Measurements from ENCODE around the gene GABRR3. TPM values are rescaled to one million over a fixed set of nuclear protein-coding genes. Genes with fewer than 3 reads are reported as not detected.
A peak's percentile ranks its signal among the peaks of the same experiment; 100 is the strongest.

Gene GABRR3
- total RNA-seq, 2 donors from 2014 or later: not detected

DNA sequence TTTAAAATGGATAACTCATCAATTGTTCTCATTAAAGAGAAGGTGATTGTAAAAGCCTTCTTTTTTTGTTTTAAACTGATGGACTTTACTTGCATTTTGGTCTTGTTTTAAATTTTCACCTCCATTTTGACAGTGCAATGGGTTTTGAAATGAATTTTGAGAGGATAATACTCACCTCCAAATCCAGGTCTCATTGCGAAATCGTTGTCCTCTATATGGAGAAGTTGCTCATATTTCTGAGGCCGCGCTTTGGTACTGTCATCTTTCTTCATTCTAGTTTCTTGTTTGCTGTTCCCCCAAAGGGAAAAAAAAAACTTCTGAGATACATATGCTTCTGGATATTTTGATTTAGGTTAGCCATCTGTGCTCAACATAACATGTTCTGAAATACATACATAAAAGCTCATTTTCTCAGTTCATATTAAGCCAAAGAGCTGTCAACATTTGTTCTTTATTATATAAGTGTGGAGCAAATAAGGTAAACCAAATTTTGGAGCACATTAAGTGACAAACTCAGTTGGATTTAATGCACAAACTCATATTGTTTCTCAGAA lies 9.6 kb downstream of the GABRR3 start:
- ATAC-seq (ENCODE audit: insufficient number of reproducible peaks, low FRiP score, low read depth): no peak
- Histone ChIP-seq H3K27me3 (replicated peaks; ENCODE audit: insufficient read depth) (no peaks in the 10 kb centered on the region), H3K4me1 (ENCODE audit: control insufficient read depth in 1 of 2, low read depth in 2 of 2) (no peaks in the 10 kb centered on the region), H3K27ac (no peak overlapping the region), H3K36me3 (no peaks in the 10 kb centered on the region), H3K9me3 (no peaks in the 10 kb centered on the region), H3K4me3 (no peak overlapping the region)
- TF ChIP-seq, protein P1, sequence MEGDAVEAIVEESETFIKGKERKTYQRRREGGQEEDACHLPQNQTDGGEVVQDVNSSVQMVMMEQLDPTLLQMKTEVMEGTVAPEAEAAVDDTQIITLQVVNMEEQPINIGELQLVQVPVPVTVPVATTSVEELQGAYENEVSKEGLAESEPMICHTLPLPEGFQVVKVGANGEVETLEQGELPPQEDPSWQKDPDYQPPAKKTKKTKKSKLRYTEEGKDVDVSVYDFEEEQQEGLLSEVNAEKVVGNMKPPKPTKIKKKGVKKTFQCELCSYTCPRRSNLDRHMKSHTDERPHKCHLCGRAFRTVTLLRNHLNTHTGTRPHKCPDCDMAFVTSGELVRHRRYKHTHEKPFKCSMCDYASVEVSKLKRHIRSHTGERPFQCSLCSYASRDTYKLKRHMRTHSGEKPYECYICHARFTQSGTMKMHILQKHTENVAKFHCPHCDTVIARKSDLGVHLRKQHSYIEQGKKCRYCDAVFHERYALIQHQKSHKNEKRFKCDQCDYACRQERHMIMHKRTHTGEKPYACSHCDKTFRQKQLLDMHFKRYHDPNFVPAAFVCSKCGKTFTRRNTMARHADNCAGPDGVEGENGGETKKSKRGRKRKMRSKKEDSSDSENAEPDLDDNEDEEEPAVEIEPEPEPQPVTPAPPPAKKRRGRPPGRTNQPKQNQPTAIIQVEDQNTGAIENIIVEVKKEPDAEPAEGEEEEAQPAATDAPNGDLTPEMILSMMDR (IDR thresholded peaks at IDR 0.05): no peak
- DNase-seq (ENCODE audit: low spot score): no peak

GRCh38 chr3:98022978-98023820 lies 11.9 kb downstream of the GABRR3 start:
- ATAC-seq (ENCODE audit: insufficient number of reproducible peaks, low FRiP score, low read depth): no peak
- no peaks in the 10 kb centered on the region for H3K27me3 ChIP-seq (replicated peaks; ENCODE audit: insufficient read depth)
- no peak overlapping the region for H3K27ac ChIP-seq

DNA sequence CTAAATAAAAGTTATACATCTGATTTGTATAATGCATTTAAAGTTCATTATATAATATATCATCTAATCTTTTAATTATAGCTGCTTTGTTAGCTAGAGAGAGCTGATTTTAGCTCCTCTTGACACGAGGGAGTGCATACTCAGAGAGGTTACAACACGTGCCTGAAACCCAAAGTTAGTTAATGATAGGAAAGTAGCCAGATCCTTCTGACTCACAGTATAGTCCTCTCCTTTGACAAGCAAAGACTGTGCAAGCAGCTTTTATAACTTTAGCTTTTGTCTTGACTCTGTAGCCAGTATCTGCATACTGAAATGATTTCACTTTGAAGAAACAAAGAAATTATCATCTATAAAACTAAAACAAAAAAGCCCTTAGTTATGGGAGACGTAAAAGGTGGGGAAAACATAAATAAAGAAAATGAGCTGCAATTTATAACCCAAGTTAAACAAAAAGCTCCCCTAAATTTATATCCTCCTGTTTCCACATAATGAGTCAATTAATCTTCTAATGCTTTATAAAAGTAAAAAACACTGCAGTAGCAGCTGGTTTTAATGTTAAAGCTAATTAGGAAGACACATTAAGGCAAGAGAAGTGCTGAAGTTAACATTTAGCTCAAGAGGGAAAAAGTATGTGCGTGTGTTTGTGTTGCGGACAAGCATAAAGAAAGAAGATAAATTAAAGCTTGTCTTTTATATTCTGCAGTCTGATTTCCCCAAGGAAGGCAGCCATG lies 13.1 kb downstream of the GABRR3 start:
- ATAC-seq (ENCODE audit: insufficient number of reproducible peaks, low FRiP score, low read depth) (no peak), DNase-seq (ENCODE audit: low spot score) (no peak)
- Histone ChIP-seq H3K4me3 (no peak overlapping the region), H3K27me3 (replicated peaks; ENCODE audit: insufficient read depth) (no peaks in the 10 kb centered on the region), H3K4me1 (ENCODE audit: control insufficient read depth in 1 of 2, low read depth in 2 of 2) (no peaks in the 10 kb centered on the region), H3K9me3 (no peaks in the 10 kb centered on the region), H3K27ac (no peak overlapping the region), H3K36me3 (no peaks in the 10 kb centered on the region)
- TF ChIP-seq, protein P1 (IDR thresholded peaks at IDR 0.05): no peak

More at GRCh38 chr3:98022978-98023820, 11.9 kb downstream of the GABRR3 start:
- TF ChIP-seq, protein P1 (IDR thresholded peaks at IDR 0.05): peak; percentile 95
- H3K4me3 ChIP-seq: no peak overlapping the region
- H3K4me1 ChIP-seq (ENCODE audit: control insufficient read depth in 1 of 2, low read depth in 2 of 2): no peaks in the 10 kb centered on the region
- no peaks in the 10 kb centered on the region for H3K36me3 ChIP-seq
- peak; percentile 64 for DNase-seq (ENCODE audit: low spot score)
- no peaks in the 10 kb centered on the region for H3K9me3 ChIP-seq

DNA sequence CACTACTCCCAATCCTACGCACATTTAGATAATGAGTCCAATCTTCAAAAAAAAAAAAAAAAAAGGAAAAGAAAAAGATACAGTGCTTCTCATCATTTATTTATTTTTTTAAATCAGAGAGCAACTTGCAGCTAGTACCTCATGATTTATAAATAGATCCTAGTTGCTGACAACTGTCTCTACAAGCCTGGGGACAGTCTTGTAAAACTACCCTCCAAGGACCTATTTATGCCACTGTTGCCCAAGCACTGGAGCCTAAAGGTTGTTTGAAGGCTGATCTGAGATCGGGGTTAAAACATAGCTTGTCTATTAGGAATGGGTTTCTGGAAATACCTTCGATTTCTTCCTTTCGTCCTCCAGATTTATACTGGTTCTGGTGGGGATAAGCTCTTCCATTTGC lies 14.7 kb downstream of the GABRR3 start:
- H3K9me3 ChIP-seq: no peaks in the 10 kb centered on the region
- no peaks in the 10 kb centered on the region for H3K36me3 ChIP-seq
- DNase-seq (ENCODE audit: low spot score) (no peak), ATAC-seq (ENCODE audit: insufficient number of reproducible peaks, low FRiP score, low read depth) (no peak)
- no peak overlapping the region for H3K4me3 ChIP-seq
- H3K27ac ChIP-seq: no peak overlapping the region
- no peaks in the 10 kb centered on the region for H3K27me3 ChIP-seq (replicated peaks; ENCODE audit: insufficient read depth)
- TF ChIP-seq, protein P1 (IDR thresholded peaks at IDR 0.05): no peak
- no peaks in the 10 kb centered on the region for H3K4me1 ChIP-seq (ENCODE audit: control insufficient read depth in 1 of 2, low read depth in 2 of 2)

- Histone ChIP-seq H3K27ac (no peak overlapping the region), H3K9me3 (no peaks in the 10 kb centered on the region), H3K36me3 (no peaks in the 10 kb centered on the region), H3K27me3 (replicated peaks; ENCODE audit: insufficient read depth) (no peaks in the 10 kb centered on the region), H3K4me1 (ENCODE audit: control insufficient read depth in 1 of 2, low read depth in 2 of 2) (no peaks in the 10 kb centered on the region), H3K4me3 (no peak overlapping the region)
- ATAC-seq (ENCODE audit: insufficient number of reproducible peaks, low FRiP score, low read depth) (no peak), DNase-seq (ENCODE audit: low spot score) (no peak)
- TF ChIP-seq, protein P1 (IDR thresholded peaks at IDR 0.05): no peak
These were observed 16.8 kb downstream of the GABRR3 start for GRCh38 chr3:98018301-98018700.

All from thoracic aorta (tissue), 2 donors.